Medulla oblongata (tissue), 1 donor: Measurements from ENCODE around the gene AGAP5.
A peak's percentile ranks its signal among the peaks of the same experiment; 100 is the strongest.

Experiments
- DNase-seq: peaks from one replicate; pipeline ENCODE4 v3.0.0-alpha.2; 2015; ENCODE audit errors: extremely low spot score

AGAP5 gene

DNA sequence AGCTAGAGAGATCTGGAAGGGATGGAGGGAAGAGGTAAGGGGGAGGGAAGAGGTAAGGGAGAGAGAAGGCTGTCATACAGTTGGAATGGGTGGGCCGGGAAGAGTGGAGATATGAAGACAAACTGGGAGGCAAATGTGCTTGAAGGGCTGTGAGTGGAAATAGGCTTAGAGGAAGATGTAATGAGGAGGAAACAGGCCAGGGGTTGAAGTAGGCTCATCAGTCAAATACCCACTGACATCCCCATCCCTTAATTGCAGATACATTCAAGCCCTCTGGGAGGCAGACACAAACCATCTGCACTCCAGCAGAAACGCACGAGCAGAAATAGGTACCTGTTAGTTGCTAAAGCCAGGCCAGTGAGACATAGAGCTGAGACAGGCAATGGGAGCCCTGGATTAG, 44.2 kb downstream of the AGAP5 start:
- DNase-seq = no peak

DNA sequence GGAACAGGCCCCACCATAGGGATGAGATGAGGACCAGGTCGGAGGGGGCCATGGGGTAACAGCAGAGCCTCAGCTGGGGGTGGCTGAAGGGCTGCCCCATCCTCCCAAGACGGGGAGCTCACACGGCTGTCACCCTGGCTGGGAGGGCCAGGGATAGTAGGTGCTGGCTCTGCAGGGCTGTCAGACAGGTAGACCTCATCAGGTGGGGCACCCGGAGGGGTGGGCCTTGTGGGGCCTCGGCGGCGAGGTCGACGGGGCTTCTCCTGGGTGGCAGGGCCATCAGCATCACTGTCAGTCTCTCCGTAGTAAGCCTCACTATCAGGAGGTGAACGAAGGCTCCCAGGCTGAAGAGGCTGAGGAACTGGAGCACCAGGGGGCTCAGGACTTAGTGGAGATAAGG, 44.7 kb downstream of the AGAP5 start:
- no peak for DNase-seq

DNA sequence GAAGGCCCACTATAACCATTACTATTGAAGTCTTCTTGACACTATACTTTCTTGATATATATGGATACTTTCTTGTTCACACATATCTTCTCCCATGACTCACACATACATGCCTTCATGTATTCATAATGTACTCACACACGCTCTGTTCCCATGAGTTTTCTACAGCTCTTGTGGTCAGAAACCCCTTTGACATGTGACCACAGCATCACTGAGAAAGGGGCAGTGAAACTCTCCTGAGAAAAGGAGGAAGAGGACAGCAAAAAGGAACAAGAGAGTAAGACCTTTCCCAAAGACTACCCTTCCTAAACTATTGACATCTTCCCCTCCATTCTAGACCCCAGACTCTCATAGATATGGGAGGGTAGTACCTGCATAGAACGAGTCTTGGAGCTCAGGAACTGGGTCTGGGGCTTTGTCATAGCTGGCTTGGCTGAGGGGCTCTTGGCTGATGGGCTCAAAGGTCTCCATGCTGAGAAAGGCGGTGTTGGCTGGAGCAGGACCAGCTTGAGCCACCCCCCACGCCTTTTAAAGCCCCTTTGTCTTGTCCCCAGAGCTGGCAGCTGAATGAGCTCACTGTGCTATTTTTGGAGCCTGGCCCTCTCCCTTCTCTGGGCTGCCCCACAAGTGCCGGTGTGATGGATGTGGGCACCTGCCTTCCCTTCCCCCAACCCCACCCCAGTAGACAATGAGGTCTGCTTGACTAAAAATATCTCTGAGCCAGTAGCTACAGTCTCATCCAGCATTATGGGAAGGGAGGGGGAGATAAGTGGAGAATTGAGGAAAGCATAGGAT, 47.2 kb downstream of the AGAP5 start:
- DNase-seq = peak; percentile 72

DNA sequence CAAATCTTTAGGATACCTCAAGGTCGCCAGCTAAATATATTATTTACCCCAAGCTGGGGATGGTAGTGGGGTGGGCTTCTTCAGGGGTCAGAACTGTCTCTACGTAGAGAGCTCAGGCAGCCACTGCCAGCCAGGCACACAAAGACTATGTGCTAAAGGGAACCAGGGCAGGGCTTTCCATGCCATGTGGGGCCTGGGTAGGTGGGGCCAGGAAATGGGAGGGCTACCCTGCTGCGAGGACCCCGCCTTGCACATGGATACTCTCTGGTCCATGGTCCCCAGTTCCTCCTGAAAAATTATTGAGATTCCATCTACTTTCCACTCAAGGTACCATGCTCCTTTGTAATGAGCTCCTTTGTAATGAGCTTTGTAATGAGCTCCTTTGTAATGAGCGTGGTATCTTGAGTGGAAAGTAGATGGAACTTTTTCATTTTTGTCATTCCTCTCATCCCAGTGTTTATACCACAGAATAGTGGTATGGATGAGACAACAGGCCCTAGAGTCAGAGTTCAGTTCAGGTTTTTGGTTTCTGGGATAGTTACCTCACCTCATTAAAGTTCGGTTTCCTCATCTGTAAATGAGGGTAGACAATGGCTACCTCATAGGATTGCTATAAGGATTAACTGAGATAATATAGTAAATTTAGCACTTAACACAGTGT, 47.9 kb downstream of the AGAP5 start:
- no peak for DNase-seq

DNA sequence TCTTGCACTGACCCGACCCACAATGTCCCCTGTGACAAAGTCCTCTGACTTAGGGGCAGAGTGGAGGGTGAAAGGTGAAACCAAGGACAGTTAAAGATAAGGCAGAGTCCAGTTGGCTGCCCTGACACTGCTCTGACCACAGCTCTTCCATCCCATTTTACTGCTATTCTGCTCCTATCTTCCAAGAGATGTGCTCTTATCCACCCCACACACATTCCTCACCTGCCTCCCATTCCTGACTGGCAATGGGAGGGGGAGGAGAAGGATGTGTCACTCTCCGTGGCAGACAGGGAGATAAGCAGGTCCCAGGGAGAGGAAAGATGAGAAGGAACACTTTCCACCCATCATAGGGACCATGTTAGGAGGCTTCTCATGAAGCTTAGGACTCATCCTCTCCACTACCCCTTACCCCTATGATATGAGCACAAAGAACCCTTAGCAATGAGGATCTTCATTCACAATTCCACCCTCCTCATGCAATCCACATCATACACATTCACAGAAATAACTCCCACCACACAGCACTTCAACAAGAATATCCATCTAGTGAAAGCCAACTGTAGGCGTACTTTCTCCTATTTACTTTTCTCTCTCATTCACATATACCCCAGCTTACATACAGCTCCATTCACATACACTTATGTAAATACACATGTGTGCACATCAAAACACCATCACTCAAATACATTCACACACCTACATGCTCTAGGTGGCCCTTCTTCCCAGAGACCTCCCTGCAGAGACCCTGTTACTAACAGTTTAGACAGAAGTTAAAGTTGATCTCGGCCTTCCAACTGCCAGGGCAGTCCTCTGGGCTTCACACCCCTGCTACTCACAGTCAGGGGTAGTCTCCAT, 48.7 kb downstream of the AGAP5 start:
- no peak for DNase-seq

DNA sequence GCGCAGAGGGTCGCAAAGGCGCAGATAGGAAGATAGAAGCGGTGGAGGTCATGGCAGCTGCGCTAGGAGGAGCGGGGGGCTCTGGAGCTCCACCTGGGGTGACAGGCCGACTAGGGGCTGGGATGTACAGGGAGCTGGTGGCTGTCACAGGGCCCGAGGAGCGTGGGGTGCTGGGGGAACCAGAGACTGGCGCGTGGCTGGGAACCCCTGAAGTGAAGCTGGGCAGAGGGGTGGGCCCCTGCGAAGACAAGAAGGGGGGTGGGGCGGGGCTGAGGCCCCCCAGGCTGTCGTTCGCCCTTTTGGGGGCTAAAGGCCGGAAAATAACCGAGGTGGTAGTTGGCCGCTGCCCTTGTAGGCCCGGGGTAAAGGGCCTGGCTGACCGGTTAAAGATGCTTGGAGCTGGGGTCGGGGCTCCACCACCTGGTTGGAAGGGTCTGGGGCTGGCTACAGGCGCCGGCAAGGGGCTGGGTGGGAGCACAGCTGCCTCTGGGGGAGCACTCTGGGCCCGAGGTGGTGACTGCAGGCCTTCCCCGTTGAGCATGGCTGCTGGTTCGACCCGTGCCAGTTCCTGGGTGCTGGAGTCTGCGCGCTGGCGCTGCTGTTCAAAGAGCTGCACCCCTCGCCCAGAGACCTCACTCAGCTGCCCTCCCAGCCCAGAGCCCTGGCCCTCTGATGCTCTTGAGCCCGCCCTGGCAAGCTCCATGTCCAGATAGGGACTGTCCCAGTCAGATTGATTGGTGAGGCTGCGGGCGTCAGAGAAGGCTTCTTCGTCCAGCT, 49.8 kb downstream of the AGAP5 start:
- no peak for DNase-seq

DNA sequence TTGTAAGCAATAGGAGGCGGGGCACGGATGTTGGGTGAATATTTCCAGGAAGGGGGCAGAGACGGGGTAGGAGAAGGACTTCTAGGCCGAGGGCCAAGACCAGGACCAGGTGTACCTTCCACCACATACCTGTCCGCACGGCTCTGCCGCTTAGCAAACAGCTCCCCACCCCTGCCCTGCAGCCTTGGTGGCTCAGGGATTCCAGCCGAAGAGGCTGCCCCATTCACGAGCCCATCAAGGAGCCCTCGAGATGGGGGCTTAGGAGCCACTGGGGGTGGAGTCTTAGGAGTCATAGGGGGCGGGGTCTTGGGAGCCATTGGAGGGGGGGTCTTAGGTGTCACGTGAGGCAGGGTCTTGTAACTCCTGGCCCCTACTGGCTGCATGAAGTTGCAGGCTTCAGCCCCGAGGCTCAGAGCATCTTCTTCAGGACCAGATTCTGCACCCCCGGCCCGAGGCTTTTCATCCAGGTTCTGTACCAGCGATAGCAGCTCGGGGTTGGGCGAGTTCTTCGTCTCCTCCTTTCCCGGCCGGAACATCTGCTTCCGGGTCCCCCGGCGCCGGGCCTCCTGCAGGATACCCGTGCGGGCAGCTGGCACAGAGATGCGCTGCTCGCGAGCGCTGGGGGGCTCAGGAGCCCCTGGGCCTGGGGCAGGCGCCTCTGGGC, 50.6 kb downstream of the AGAP5 start:
- DNase-seq = peak; percentile 67

DNA sequence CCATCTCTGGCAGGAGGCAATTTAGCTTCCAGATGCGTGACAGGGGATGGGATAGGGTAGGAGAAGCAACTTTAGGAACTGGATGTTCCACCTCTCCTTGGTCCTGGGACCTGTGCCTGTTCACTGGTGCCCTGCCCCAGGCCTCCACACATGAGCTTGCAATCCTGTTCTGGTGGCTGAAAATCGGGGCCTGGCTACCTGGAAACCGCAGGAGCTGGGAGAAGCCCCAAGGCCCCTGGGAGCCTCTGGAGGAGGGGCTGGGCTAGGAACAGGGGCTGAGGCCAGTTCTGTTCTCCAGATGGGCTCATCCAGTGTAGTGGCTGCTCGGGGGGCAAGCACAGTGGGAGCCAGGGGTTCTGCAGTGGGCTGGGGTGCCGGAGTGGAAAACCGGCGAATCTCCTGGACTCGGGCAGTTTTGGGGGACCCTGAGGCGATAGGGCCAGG, 51.3 kb downstream of the AGAP5 start:
- DNase-seq = no peak

DNA sequence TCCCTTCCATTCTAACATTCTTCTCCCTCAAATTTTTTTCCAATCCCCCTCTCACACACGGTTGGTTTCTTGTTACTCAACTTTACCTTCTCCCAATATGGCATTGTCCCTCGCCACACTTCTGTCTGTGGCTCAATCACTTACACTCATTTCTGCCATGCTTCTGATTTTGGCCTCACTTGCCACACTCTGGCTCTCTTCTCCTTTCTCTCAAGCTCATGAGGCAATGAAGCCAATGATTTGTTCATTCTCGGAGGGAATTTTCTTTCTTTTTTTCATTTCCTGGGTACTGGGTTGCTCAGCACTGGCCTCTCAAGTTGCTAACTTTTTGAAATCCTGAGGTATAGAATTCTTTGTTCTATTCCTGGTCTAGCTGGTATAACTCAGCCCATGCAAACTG, 52.7 kb downstream of the AGAP5 start:
- no peak for DNase-seq

DNA sequence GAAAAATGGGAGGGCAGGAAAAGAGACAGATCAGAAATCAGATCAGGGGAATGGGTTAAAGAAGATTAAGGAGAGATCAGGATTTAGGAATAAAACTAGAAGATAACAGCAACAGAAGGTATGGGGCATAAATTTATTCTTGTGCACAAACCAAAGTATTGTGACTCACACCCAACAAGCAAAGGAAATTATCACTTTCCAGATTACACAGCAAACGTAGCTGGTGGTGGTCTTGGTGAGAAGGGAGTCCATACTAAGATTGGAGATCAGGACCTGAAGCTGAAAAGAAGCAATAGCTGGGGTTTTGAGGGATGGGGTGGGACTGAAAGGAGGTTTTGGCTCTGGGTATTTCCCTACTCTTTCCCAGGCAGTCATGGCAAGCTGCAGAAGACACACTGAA, 53.1 kb downstream of the AGAP5 start:
- DNase-seq = no peak

DNA sequence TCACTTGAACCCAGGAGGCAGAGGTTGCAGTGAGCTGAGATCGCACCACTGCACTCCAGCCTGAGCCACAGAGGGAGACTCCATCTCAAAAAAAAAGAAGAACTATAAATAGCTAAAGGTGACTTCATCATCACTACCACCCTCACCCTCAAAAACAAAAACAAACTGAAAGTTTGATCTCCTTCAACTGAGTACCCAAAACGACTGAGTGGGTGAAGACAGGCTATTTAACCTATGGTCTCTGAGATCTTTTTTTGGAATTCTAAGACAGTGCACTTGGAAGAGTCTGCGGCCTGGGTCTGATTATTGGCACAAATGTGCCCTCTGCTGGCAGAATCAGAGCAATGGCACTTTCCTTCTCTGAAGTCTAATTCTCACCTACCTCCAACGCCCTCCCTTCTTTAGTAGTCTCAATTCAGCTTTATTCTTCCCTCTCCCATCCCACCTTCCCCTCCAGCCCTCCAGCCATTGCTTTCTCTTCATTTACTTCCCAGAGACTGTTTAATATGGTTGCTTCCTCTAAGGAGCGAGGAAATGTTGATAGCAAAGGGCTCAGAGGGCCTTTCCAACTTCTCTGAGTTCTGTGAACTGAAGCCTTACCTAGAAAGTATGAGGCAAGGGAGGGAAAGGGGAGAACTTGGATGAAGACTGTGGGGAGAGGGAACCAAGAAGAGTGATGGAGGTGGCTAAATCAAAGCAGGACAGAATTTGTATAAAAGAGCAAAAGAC, 53.7 kb downstream of the AGAP5 start:
- peak; percentile 84 for DNase-seq

DNA sequence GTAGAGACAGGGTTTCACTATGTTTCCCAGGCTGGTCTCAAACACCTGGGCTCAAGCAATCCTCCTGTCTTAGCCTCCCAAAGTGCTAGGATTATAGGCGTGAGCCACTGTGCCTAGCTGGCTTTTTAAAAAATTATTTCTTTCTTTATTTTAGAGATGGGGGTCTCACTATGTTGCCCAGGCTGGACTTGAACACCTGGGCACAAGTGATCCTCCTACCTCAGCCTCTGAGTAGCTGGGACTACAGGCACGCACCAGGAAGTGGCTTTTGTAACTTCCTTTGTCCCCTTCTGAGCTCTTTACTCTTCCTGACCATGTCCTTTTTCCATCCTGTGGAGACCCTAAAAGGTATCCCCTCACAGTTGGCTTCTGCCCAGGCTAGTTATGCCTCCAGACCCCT, 54.5 kb downstream of the AGAP5 start:
- DNase-seq = no peak

DNA sequence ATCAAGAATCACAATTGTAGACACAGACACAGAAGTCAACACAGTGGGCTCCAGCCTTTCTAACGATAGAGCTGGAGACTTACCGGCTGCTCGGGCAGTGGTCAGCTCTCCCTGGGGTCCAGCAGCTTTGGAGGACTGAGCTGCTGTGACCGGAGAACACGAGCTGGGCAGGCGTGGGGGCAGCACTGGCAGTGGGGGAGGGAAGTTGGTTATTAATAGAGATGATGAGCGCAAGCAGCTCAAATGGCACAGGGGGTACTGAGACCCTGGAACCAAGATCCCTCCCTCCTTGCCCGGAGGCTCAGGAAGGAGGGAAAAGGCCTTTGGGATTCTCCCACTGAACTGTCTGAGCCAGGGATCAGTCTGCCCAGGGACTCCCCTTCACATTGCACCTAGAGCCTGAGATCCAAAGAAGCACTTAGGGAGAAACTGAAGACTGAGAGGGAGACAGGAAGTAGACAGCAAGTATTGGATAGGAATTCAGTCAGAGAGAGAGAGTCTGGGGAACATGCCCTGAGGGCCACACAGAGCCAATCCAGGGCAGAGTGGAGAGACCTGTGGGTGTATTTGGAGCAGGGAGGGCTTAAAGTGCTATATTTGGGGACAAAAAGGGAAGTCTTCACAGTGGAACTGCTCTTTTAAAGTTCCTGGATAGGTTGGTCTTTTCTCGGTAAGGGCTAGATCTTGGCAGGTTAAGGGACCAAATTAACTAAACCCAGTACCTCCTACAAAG, 56.4 kb downstream of the AGAP5 start, which contains the start of gene MYOZ1:
Gene MYOZ1, minus strand, starts transcription at position 147 of the 733 bp plus-strand sequence. CDS start 1,457 bp downstream, outside the sequence.
- no peak for DNase-seq

DNA sequence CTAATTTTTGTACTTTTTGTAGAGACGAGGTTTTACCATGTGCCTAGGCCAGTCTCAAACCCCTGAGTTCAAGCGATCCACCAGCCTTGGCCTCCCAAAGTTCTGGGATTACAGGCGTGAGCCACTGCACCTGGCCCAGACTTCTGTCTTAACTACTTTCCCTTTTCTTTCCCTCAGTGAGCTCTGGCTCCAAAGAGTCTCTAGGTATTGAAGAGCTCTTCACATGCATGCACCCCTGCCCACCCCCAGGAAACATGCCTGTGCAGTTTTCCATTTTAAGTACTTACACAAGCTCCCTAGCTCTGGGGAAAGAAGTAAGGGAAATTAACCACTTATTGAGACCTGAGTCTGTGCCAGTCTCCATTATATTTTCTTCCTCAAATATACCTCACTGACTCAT, 58.6 kb downstream of the AGAP5 start:
- DNase-seq = no peak

DNA sequence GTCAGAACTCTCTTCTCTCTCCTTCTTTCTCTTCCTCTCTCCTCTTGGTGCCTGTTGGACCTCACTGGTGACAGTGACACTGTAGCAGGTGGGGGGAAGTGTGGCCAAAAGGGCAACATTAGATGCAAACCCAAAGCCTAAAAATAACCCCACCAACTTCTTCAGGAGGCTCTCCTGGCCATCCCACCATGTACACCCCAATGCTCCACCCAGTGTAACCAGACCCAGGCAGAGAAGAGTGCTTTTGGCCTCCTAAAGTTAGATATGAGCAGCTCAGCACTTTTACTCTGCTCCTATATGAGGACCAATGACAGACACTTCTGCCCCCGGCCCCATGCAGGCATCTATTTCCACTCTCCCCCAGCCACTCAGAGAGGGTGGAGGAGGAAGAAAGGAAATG, 62.1 kb downstream of the AGAP5 start:
- no peak for DNase-seq

DNA sequence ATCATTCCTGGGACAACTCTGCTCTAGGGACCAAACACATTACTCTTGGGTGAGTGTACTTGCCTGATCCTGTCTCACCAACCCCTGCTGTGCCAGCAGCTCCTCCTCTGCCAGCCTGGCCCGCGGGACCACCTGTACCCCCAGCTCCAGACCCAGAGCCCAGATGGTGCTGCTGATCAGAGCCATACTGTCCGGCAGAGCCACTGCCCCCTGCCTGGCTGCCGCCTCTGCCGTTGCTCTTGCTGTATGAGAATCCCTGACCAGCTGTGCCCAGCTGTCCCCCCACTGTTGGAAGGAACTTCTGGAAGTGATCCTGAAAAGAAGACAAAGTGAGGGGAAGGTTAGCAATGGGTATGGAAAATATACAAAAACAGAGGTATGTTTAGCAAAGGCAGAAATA, 63.5 kb downstream of the AGAP5 start:
- DNase-seq = no peak

DNA sequence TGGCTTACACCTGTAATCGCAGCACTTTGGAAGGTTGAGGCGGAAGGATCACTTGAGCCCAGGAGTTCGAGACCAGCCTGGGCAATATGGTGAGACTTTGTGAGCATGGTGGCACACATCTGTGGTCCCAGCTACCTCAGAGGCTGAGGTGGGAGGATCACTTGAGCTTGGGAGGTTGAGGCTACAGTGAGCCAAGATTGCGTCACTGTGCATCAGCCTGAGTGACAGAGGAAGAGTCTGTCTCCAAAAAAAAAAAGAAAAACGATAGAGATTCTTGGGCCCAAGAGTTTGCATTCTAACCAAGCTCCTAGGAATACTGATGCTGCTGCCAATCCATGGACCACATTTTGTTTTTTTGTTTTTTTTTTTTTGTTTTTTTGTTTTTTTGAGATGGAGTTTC, 68.7 kb downstream of the AGAP5 start:
- no peak for DNase-seq

DNA sequence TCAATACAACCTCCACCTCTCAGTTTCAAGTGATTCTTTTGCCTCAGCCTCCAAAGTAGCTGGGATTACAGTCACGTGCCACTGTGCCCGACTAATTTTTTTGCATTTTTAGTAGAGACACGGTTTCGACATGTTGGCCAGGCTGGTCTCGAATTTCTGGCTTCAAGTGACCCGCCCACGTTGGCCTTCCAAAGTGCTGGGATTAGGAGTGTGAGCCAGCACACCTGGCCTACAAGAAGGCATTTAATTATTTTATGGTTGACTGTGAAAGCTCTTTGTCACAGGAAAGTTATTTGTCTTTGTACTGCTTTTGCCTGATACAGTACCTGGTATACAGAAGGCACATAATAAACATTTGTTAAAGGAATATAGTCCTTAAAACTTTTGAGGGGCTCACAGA, 69.5 kb downstream of the AGAP5 start:
- DNase-seq = no peak

DNA sequence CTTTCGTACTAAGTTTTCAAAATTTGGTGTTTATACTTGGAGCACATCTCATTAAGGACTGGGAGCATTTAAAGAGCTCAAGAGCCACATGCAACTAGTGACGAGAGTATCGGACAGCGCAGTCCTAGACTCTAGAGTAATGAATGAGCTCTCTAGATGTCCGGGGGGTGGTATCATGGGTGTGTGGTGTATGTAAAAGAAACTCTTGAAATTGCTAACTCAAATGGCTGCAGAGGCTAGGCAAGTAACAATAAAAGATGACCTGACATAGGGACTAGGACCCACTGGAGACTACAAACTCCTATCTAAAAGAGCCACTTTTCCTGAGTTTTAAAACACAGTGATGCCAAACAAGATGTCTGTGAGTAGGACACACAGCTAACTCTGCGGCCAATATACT, 70.6 kb downstream of the AGAP5 start:
- no peak for DNase-seq
